K562 (cell line): ENCODE data around the gene LMF2. TPM values are rescaled to one million over a fixed set of nuclear protein-coding genes. Genes with fewer than 3 reads are reported as not detected.
A peak's percentile ranks its signal among the peaks of the same experiment; 100 is the strongest.

Experiments used
- ATF7 ChIP-seq: fragments of 450-650 bp; IDR thresholded peaks from 2 replicates; pipeline ENCODE4 v1.7.1; 2014; ENCODE audit warnings: mild to moderate bottlenecking, moderate library complexity
- BHLHE40 ChIP-seq: IDR thresholded peaks from 2 replicates; pipeline ENCODE4 v1.6.1; 2011; ENCODE audit warnings: low read length, improper control_type of control experiment
- DPF2 ChIP-seq: fragments of 450-650 bp; IDR thresholded peaks from 2 replicates; pipeline ENCODE4 v1.6.1; 2016
- IFI16 ChIP-seq: fragments of 250-450 bp; sonication (Bioruptor Pico); IDR thresholded peaks from 2 replicates; pipeline ENCODE4 v2.1.2; 2022; ENCODE audit warnings: mild to moderate bottlenecking, inconsistent platforms
- KAT7 ChIP-seq: sonication (generic); formaldehyde crosslinking; IDR thresholded peaks from 2 replicates; pipeline ENCODE4 v1.8.0; 2022; ENCODE audit warnings: missing genetic modification reagents, mild to moderate bottlenecking, borderline replicate concordance
- L3MBTL2 ChIP-seq: fragments of 450-650 bp; IDR thresholded peaks from 2 replicates; pipeline ENCODE4 v1.6.1; 2016; ENCODE audit warnings: mild to moderate bottlenecking, moderate library complexity
- MAZ ChIP-seq, 2 experiments: fragments of 450-650 bp in 1 of 2; sonication (generic) in 1 of 2; formaldehyde crosslinking; IDR thresholded peaks in 1 of 2; conservative IDR thresholded peaks in 1 of 2; 2 replicates each; pipeline versions ENCODE4 v1.4.0 to v1.5.0; 2020; ENCODE audit warnings: mild to moderate bottlenecking in 1 of 2, missing genetic modification reagents in 1 of 2
- MYC ChIP-seq, 2 experiments: fragments of 250-450 bp in 1 of 2; sonication (Bioruptor Pico) in 1 of 2; IDR thresholded peaks; 2 replicates each; pipeline versions ENCODE4 v1.5.1 to v1.6.1; 2012 to 2021; ENCODE audit warnings: low read depth in 2 of 2, borderline replicate concordance in 1 of 2, improper control_type of control experiment in 1 of 2, low read length in 1 of 2, mild to moderate bottlenecking in 1 of 2, moderate library complexity in 1 of 2
- MYNN ChIP-seq, 2 experiments: sonication (generic); formaldehyde crosslinking in 1 of 2; IDR thresholded peaks; 2 replicates each; pipeline versions ENCODE4 v1.5.0 to v1.6.1; 2016 to 2020; ENCODE audit warnings: antibody characterized with exemption in 1 of 2, missing genetic modification reagents in 1 of 2
- POLR2G ChIP-seq: fragments of 200-400 bp; formaldehyde crosslinking; IDR thresholded peaks from 2 replicates; pipeline ENCODE4 v1.6.1; 2017; ENCODE audit warnings: low read depth, mild to moderate bottlenecking, antibody characterized with exemption, low read length, moderate library complexity
- POLR2H ChIP-seq: IDR thresholded peaks from 2 replicates; pipeline ENCODE4 v1.6.1; 2016; ENCODE audit warnings: missing genetic modification characterization, low read depth, mild to moderate bottlenecking, control low read depth, missing compliant biosample characterization, moderate library complexity
- RCOR1 ChIP-seq, 2 experiments: IDR thresholded peaks; 2 replicates each; pipeline ENCODE4 v1.6.1; 2012; ENCODE audit warnings: low read depth in 2 of 2, low read length in 2 of 2, borderline replicate concordance in 1 of 2, improper control_type of control experiment in 1 of 2
- TAF7 ChIP-seq: fragments of 450-650 bp; IDR thresholded peaks from 2 replicates; pipeline ENCODE4 v1.6.1; 2016; ENCODE audit warnings: missing genetic modification characterization, missing compliant biosample characterization
- USF1 ChIP-seq: sonication (generic); formaldehyde crosslinking; IDR thresholded peaks from 2 replicates; pipeline ENCODE4 v1.9.0; 2022; ENCODE audit warnings: mild to moderate bottlenecking, missing genetic modification reagents
- ZNF584 ChIP-seq: fragments of 200-800 bp; sonication (Bioruptor generic); IDR thresholded peaks from 2 replicates; pipeline ENCODE4 v1.6.1; 2016; ENCODE audit warnings: low read depth, mild to moderate bottlenecking, missing genetic modification characterization, missing compliant biosample characterization
- ZNF589 ChIP-seq: fragments of 200-800 bp; sonication (Bioruptor generic); IDR thresholded peaks from 2 replicates; pipeline ENCODE4 v1.6.1; 2016; ENCODE audit warnings: low read depth, missing genetic modification characterization, missing compliant biosample characterization
- ZNF639 ChIP-seq, 2 experiments: fragments of 200-800 bp in 1 of 2; sonication (Bioruptor generic) in 1 of 2; sonication (generic) in 1 of 2; formaldehyde crosslinking in 1 of 2; IDR thresholded peaks in 1 of 2; conservative IDR thresholded peaks in 1 of 2; 2 replicates each; pipeline versions ENCODE4 v1.5.0 to v1.6.1; 2016 to 2020; ENCODE audit warnings: missing compliant biosample characterization in 1 of 2, missing genetic modification characterization in 1 of 2, missing genetic modification reagents in 1 of 2
- ZSCAN32 ChIP-seq: fragments of 450-650 bp; formaldehyde crosslinking; IDR thresholded peaks from 2 replicates; pipeline ENCODE4 v1.4.0; 2020; ENCODE audit warnings: mild to moderate bottlenecking, moderate library complexity
- polyA plus RNA-seq, 8 experiments: library from polyadenylated mRNA; depleted of rRNA in 4 of 8; stranded (reverse) in 5 of 8; unstranded in 3 of 8; fragments of >200 nt; fragmentation: Nextera tagmentation in 2 of 8; fragmentation: Illumina TruSeq in 1 of 8; extraction: Ambion mirVana in 2 of 8; extraction: Trizol in 1 of 8; gene quantifications; 2 replicates each; pipeline versions ENCODE4 v1.2.1 to v1.2.3, GENCODE V29; 2011 to 2014; ENCODE audit warnings: inconsistent platforms in 1 of 8, missing spikeins in 1 of 8
- total RNA-seq, 7 experiments: library from RNA; depleted of rRNA in 6 of 7; stranded (reverse); fragments of >200 nt in 6 of 7; fragmentation: Illumina TruSeq in 2 of 7; extraction: Trizol in 2 of 7; gene quantifications; 2 replicates each; pipeline versions ENCODE4 v1.2.1 to v1.2.3, GENCODE V29; 2011 to 2021; ENCODE audit warnings: low replicate concordance in 1 of 7
- TF ChIP-seq, protein P1 (sequence below): fragments of 450-650 bp; IDR thresholded peaks from 2 replicates; pipeline ENCODE4 v1.6.1; 2014; ENCODE audit warnings: low read depth, mild to moderate bottlenecking, moderate library complexity, borderline replicate concordance
- TF ChIP-seq, protein P2 (sequence below), 2 experiments: fragments of 450-650 bp in 1 of 2; sonication (generic) in 1 of 2; formaldehyde crosslinking in 1 of 2; IDR thresholded peaks in 1 of 2; conservative IDR thresholded peaks in 1 of 2; 2 replicates each; pipeline versions ENCODE4 v1.6.1 to v1.8.1; 2016 to 2023; ENCODE audit warnings: mild to moderate bottlenecking in 2 of 2, moderate library complexity in 2 of 2, inconsistent platforms in 1 of 2, missing genetic modification reagents in 1 of 2

LMF2 gene
- total and polyA plus RNA-seq, 9 of the 15 experiments (the other 6 are each of a cell fraction or from before 2014, with no cell fraction given): 0.08 to 37.1 (median 7.6) TPM

DNA sequence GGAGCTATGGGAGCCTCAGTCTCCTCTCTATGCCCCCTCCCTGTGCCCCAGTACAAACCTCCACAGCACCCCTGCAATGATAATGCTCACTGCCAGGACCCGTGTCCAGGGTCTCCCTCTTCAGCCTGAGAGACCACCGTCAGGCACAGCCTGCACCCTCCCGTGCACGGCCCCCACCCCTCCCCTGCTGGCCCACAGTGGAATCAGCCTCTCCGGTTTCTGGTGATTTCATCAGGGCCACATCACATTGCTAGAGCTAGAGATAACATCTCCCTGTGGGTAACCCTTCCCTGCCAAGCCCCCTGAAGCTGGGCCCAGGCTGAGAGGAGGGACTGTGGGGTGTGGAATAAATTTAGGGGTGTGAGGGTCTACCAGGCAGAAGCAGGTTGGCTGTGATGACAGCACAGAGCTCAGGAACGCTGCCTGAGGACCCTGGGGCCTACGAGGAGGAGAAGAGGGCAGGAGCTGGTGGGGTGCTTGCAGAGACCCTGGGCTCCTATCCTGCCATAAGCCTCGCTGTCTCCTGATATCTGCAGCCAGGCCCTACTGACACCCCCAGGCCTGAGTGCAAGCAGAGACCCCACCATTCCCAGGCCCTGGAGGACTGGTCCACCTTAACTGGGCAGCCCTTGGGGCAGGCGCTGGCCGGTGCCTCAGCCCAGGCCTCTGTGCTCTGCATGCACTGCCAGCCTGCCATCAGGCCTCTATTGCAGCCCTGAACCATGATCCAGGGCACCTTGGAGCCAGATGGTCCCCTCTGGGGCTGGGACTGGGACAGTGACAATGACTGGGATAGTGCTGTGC, 38.2 kb upstream of the LMF2 start, which contains the start of gene KLHDC7B (continued):
- peak; percentile 71 for TF ChIP-seq ATF7
- TF ChIP-seq MYNN (IDR thresholded peaks at IDR 0.05): no peak
- TF ChIP-seq MYNN (CRISPR knock-in tag; IDR thresholded peaks at IDR 0.05): no peak
- TF ChIP-seq ZNF589 (CRISPR knock-in tag): peak; percentile 78
- TF ChIP-seq BHLHE40: no peak
- TF ChIP-seq, protein P1, sequence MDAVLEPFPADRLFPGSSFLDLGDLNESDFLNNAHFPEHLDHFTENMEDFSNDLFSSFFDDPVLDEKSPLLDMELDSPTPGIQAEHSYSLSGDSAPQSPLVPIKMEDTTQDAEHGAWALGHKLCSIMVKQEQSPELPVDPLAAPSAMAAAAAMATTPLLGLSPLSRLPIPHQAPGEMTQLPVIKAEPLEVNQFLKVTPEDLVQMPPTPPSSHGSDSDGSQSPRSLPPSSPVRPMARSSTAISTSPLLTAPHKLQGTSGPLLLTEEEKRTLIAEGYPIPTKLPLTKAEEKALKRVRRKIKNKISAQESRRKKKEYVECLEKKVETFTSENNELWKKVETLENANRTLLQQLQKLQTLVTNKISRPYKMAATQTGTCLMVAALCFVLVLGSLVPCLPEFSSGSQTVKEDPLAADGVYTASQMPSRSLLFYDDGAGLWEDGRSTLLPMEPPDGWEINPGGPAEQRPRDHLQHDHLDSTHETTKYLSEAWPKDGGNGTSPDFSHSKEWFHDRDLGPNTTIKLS: peak; percentile 45; the same call in 1 of the 2 replicates
- TF ChIP-seq IFI16 (CRISPR knock-in tag): no peak
- TF ChIP-seq RCOR1 (IDR thresholded peaks at IDR 0.05; ENCODE audit: borderline replicate concordance in 1 of 2, low read depth in 2 of 2, low read length in 2 of 2): peak in 1 of 2 experiments; percentile 23; a peak in 1 of 4 replicates
- TF ChIP-seq ZNF584 (CRISPR knock-in tag): peak; percentile 54
- peak; percentile 62 to 91; a peak in 3 of 4 replicates for TF ChIP-seq MAZ (CRISPR knock-in tag; conservative IDR thresholded peaks at IDR 0.05 in 1 of 2, IDR thresholded peaks at IDR 0.05 in 1 of 2)
- 0 out of 2 replicates have a peak, but pooled peaks have one; percentile 17 for TF ChIP-seq TAF7
- peak; percentile 75 for TF ChIP-seq ZSCAN32 (CRISPR knock-in tag)
- peak; percentile 68 for TF ChIP-seq POLR2H (tag)
- peak; percentile 28; the same call in 1 of the 2 replicates for TF ChIP-seq POLR2G
- TF ChIP-seq DPF2: peak; percentile 26; the same call in 1 of the 2 replicates
- no peak for TF ChIP-seq KAT7
- 0 out of 4 replicates have a peak, but pooled peaks of 1 of the 2 experiments have one; percentile 7 for TF ChIP-seq ZNF639 (CRISPR knock-in tag; conservative IDR thresholded peaks at IDR 0.05 in 1 of 2, IDR thresholded peaks at IDR 0.05 in 1 of 2)
- peak; percentile 12; the same call in 1 of the 2 replicates for TF ChIP-seq L3MBTL2
- no peak for TF ChIP-seq USF1 (CRISPR knock-in tag)
- peak; percentile 91 for TF ChIP-seq MYC (IDR thresholded peaks at IDR 0.05; ENCODE audit: low read depth, low read length)
- no peak for TF ChIP-seq MYC (CRISPR knock-in tag; IDR thresholded peaks at IDR 0.05; ENCODE audit: borderline replicate concordance, low read depth)
- TF ChIP-seq, protein P2, sequence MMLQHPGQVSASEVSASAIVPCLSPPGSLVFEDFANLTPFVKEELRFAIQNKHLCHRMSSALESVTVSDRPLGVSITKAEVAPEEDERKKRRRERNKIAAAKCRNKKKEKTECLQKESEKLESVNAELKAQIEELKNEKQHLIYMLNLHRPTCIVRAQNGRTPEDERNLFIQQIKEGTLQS (IDR thresholded peaks at IDR 0.05): peak; percentile 66; the same call in 1 of the 2 replicates
- TF ChIP-seq, protein P2 (CRISPR knock-in tag; conservative IDR thresholded peaks at IDR 0.05): no peak
